HG02623 (cell line): ENCODE results near the gene SLC16A13.

Experiments
- ATAC-seq: cut with Tn5 transposase; IDR thresholded peaks from one replicate; pipeline ENCODE4 v1.9.1; 2021; ENCODE audit warnings: moderate library complexity; ENCODE audit not compliant: unreplicated experiment

Gene SLC16A13

DNA sequence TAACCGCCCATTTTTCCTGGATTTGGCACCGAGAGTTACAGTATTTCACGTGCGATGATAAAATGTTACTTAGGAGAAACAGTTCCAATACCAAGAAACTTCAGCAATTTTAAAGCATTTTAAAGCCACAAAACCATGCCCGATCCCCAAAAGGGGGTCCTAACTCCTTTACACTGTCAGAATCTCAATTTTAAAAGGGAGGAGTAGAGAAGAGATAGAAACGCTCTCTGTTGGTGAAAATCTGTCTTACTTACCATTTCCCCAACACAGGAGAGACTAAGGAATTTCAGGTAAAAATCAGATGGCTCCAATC lies 23.9 kb upstream of the SLC16A13 start:
- ATAC-seq: no peak

GRCh38 chr17:7014261-7014994 lies 21.4 kb upstream of the SLC16A13 start:
- peak; percentile 82 for ATAC-seq

DNA sequence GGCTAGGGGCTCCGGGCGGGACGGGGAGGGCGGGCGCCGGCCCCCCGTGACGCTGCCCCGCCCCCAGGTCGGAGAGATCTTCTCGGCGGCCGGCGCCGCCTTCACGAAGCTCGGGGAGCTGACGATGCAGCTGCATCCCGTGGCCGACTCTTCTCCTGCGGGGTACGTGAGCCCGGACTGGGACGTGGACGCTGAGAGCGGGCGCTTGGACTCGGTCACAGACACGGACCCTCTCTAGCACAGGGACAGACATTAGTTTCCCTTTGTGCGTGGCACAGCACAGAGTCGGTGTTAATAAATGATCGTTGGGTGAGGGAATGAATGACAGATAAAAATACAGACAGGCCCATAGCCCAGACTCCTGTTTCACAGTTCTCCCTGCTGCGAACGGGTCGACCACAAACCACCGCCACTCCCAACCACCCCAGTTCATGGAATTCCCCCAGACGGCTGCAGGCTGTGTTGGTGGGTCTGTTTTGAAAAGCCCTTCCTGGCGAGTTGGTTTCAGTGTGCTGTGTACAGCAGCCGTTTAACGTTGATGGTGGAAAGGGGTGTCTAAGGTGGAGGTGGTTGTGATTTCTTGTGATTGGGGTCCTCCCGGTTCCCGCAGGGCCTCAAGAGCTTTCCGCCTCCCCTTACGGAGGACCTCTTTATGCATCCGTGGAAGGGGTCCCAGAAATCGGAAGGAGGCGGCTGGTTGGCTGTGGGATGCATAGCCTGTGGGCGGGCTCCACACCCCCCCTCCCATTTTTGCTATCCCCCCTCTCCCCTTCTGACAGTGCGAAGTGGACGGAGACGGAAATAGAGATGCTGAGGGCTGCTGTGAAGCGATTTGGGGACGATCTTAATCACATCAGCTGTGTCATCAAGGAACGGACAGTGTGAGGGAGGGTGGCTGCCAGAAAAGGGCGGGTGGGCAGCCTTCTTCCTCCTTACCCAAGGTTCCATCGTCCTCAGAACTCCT lies 20.5 kb upstream of the SLC16A13 start:
- peak; percentile 4 for ATAC-seq

- no peak for ATAC-seq
Measured at GRCh38 chr17:7016418-7016817, 19.4 kb upstream of the SLC16A13 start.

- no peak for ATAC-seq
Measured at GRCh38 chr17:7016886-7017826, 18.7 kb upstream of the SLC16A13 start.

DNA sequence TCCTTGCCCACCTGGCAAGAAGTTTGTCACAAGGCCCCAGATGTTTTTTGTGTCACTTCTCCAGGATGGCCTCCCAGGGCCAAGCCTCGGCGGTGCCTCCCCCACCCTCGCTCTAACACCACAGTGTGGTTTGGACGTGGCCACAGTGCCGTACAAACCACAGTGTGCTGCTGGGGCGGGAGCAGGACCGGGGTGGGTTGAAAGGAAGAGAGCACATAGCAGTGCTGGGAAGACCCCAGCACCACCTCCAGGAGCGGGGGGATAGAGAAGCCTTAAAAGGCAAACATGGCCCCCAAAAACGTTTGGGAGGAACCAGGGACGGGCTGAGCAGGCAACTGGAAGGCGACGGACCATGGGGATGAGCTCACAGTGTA lies 18.0 kb upstream of the SLC16A13 start:
- no peak for ATAC-seq

DNA sequence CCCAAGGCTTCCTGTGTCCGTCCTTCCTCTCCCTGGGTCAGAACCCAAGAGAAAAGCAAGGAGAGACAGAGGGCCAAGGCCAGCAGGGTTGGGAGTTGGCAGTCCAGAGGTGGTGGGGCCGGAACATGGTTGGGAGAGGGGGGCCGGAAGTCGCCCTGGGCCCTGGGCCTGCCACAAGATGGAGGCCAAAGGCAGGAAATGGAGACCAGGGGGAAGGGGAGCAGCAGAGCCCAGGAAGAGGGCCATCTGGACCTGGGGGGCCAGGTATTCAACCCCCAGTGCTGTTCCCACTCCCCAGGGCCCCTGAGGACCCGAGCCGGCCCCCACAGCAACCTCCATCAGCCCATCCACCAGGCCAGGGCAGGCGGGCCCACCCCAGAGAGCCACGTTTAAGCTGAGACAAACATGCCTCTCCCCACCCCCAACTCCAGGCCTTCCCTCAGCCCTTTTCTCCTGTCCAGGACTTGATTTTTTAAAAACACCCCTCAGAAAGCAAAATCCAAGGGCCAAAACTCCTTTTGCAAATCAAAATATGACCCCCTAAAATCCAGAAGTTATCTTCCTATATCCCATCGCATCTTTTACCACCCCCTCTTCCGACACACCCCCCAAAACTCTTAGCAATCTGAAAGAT lies 17.4 kb upstream of the SLC16A13 start:
- ATAC-seq: no peak

GRCh38 chr17:7019367-7019766 lies 16.4 kb upstream of the SLC16A13 start:
- no peak for ATAC-seq

DNA sequence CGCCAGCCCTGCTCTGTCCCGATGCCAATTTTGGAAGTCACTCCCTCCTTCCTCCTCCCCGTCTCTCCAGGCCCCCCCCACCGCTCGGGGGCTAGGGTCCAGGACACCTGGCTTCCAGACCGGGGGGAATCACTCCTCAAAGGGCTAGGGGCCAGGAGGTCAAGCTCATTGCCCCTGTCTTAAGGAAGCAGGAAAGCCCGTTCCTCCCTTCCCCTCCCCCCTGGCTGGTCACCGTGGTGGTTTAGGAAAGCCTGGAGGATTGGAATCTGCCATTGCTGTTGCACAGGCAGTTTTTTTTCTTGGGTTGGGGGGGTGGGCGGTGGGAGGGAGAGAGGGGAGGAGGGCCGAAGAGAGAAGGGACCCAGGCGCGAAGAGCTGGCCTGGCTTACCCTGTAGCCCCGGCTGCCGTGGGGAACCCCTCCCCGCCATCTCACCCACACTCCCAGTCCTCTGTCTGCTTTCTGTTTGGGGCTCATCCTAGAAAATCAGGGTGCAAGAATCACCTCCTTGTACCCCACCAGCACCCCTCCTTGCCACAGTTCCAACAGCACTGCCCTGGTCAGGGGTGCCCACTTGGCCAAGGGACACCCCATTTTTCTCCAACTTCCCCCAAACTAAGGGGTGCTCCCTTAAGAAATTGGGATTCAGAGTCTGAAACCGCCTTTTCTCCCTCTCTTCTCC lies 15.8 kb upstream of the SLC16A13 start:
- no peak for ATAC-seq

GRCh38 chr17:7020894-7021664 lies 14.7 kb upstream of the SLC16A13 start:
- ATAC-seq: no peak

GRCh38 chr17:7021993-7022778 lies 13.6 kb upstream of the SLC16A13 start:
- peak; percentile 79 for ATAC-seq

DNA sequence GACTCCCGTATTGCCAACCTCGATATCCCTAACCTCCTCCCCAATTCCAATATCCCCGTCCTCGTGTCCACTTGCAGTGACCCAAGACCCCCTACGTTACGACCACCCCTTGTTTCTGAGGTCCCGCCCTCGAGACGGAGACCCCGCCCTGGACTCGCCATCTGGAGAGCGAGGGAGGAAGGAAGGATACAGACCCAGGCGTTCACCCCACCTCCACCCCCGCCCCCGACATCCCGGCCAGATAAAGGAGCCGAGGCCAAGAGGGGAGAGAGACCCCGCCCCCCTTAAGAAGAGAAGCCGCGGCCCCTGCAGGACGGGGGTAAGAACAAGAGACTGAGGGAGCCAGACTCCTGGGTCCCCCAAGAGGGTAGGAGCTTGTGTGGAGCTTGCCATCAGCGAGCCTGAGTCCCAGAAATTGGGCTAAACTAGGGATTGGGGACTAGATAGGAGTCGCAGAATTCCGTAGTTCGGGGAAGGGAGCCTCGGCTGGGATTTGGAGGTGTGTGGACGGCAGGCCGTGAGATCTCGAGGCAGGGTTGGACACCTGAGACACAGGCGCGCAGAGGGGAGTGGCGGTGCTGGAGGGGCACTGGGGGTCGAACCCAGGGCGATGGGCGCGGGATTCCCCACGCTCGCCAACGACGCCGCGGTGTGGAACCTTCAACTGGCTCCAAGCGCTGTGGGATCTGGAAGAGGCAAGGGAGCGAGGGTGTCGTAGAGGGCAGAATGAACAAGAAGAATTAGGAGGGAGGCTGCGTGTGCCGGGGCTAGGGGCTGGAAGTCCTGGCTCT lies 12.8 kb upstream of the SLC16A13 start, which contains the start of gene BCL6B:
Gene BCL6B (plus strand): TSS at position 270 of the 791 bp plus-strand sequence. CDS start 622 bp downstream, outside the sequence.
- ATAC-seq: no peak

DNA sequence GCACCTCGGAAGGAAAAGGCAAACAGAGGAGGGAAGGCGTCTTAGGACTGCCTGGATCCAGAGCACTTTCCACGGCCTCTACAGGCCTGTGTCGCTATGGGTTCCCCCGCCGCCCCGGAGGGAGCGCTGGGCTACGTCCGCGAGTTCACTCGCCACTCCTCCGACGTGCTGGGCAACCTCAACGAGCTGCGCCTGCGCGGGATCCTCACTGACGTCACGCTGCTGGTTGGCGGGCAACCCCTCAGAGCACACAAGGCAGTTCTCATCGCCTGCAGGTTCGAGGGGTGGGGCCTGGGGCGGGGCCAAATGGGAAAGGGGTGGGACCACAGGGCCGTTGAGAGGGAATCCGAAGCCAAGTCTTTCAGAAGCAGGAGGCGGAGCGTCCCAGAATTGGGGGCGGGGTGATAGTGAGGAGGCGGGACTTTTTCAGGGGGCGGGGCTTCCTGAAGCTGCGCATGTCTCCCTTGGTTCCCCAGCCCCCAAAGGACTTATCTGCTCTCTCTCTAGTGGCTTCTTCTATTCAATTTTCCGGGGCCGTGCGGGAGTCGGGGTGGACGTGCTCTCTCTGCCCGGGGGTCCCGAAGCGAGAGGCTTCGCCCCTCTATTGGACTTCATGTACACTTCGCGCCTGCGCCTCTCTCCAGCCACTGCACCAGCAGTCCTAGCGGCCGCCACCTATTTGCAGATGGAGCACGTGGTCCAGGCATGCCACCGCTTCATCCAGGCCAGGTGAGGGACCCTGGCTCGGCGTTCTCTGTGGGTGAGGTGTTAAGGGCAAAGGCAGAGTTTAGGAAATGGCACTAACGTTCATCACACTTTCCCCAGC lies 12.0 kb upstream of the SLC16A13 start:
- ATAC-seq: no peak

GRCh38 chr17:7024402-7024785 lies 11.4 kb upstream of the SLC16A13 start:
- no peak for ATAC-seq

DNA sequence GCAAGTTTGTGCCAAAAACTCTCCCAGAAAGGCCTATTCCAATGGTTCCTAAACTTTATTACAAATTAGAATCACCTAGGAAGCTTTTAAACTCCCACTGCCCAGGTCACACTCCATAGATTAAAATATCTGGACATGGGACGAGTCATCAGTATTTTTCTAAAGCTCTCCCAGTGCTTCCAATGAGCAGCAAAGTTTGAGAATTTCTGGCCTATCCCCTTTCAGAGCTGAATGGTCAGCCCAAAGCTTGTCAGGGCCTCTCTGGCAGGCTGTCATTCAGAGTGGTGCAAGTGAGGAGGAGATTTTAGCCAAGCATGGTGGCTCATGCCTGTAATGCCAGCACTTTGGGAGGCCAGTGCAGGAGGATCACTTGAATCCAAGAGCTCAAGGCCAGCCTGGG lies 10.6 kb upstream of the SLC16A13 start:
- ATAC-seq: no peak

DNA sequence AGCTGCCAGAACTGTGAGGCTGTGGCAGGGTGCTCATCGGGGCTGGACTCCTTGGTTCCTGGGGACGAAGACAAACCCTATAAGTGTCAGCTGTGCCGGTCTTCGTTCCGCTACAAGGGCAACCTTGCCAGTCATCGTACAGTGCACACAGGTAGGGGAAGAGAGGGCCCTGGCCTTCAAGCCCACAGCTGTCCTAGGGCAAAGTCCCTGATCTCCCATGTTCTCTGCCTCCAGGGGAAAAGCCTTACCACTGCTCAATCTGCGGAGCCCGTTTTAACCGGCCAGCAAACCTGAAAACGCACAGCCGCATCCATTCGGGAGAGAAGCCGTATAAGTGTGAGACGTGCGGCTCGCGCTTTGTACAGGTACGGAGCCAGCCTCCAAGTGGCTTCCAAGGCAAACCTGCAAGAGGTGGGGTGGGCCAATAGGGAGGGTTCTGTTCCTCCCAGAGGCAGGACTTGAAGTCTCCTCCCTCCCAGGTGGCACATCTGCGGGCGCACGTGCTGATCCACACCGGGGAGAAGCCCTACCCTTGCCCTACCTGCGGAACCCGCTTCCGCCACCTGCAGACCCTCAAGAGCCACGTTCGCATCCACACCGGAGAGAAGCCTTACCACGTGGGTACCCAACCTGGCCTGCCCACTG lies 9.2 kb upstream of the SLC16A13 start:
- no peak for ATAC-seq
